Sigmoid colon (tissue), 4 donors: ENCODE results near the gene BBS1.

Source experiments
- EP300 ChIP-seq, 4 donors: sonication (generic); formaldehyde crosslinking; IDR thresholded peaks; one replicate each; pipeline ENCODE4 v1.6.1; 2017; ENCODE audit warnings: antibody characterized with exemption in 4 of 4
- POLR2A ChIP-seq, 2 donors: fragments of 450-650 bp; IDR thresholded peaks; one replicate each; pipeline ENCODE4 v1.6.1; 2016; ENCODE audit warnings: antibody characterized with exemption in 2 of 2, mild to moderate bottlenecking in 2 of 2, moderate library complexity in 2 of 2
- POLR2AphosphoS5 ChIP-seq, 4 donors: sonication (generic); formaldehyde crosslinking; IDR thresholded peaks; one replicate each; pipeline ENCODE4 v1.6.1; 2017; ENCODE audit warnings: antibody characterized with exemption in 4 of 4
- TF ChIP-seq, protein P1 (sequence below), 4 experiments: fragments of 450-650 bp in 3 of 4; fragments of 200-600 bp in 1 of 4; IDR thresholded peaks; one replicate each; pipeline ENCODE4 v1.5.1; 2016 to 2019; ENCODE audit warnings: antibody characterized with exemption in 4 of 4, mild to moderate bottlenecking in 3 of 4, moderate library complexity in 2 of 4

DNA sequence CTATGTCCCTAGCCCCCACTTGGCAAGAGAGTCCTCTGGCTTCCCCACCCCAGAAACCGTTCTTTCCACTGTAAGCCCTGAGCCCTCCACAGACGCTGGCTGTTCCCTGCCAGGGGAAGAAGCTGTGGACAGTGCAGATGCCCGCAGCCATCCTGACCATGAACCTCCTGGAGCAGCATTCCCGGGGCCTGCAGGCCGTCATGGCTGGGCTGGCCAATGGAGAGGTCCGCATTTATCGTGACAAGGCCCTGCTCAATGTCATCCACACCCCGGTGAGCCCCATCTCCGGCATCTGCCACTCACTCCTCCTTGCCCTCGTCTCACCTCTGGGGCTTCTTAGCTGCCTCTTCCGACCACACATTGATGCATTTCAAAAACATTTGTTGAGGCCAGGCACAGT lies 13.2 kb downstream of the BBS1 start:
- TF ChIP-seq POLR2AphosphoS5 (IDR thresholded peaks at IDR 0.05) (no peak), POLR2A (IDR thresholded peaks at IDR 0.05) (no peak), EP300 (IDR thresholded peaks at IDR 0.05) (no peak)
- TF ChIP-seq, protein P1, sequence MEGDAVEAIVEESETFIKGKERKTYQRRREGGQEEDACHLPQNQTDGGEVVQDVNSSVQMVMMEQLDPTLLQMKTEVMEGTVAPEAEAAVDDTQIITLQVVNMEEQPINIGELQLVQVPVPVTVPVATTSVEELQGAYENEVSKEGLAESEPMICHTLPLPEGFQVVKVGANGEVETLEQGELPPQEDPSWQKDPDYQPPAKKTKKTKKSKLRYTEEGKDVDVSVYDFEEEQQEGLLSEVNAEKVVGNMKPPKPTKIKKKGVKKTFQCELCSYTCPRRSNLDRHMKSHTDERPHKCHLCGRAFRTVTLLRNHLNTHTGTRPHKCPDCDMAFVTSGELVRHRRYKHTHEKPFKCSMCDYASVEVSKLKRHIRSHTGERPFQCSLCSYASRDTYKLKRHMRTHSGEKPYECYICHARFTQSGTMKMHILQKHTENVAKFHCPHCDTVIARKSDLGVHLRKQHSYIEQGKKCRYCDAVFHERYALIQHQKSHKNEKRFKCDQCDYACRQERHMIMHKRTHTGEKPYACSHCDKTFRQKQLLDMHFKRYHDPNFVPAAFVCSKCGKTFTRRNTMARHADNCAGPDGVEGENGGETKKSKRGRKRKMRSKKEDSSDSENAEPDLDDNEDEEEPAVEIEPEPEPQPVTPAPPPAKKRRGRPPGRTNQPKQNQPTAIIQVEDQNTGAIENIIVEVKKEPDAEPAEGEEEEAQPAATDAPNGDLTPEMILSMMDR (IDR thresholded peaks at IDR 0.05), result no peak
